HCT116 (cell line): ENCODE measurements around the gene MESD. TPM values are rescaled to one million over a fixed set of nuclear protein-coding genes. Genes with fewer than 3 reads are reported as not detected.

ENCODE experiments used
- ATAC-seq: fragments of 200-7000 bp; cut with Tn5 transposase; 2 replicates; pipeline ENCODE4 v1.9.1; 2020; ENCODE audit warnings: mild to moderate bottlenecking, moderate library complexity
- BruUV-seq: library from RNA; stranded (reverse); fragments of 400-500 nt; replicated peaks from 2 replicates; lab custom pipeline; 2021; lab: Mats Ljungman, UMichigan
- CTCF ChIA-PET: fragments of 300-600 bp; sonication (Branson Sonifier 250); formaldehyde crosslinking; loops from one replicate; lab custom pipeline; 2021; ENCODE audit warnings: antibody characterized with exemption; lab: Charles Lee
- POLR2A ChIA-PET: fragments of 300-600, 350-600 bp; sonication (Branson Sonifier 250); formaldehyde crosslinking; loops from one replicate; lab custom pipeline; 2021; ENCODE audit warnings: antibody characterized with exemption; lab: Charles Lee
- RAD21 ChIA-PET, 2 experiments: fragments of 300-600 bp; sonication (Branson Sonifier 250); formaldehyde crosslinking; loops; one replicate each; lab custom pipeline; 2023; ENCODE audit warnings: low total read pairs in 2 of 2; ENCODE audit not compliant: uncharacterized antibody in 2 of 2, unreplicated experiment in 2 of 2, low non-redundant PET in 1 of 2; lab: Charles Lee
- DNase-seq: peaks from one replicate; pipeline ENCODE4 v3.0.0-alpha.2; 2010; ENCODE audit warnings: low read depth, low spot score
- H2AFZ ChIP-seq: fragments of 200-600 bp; shearing (Covaris generic), sonication (generic); 2 replicates; pipeline ENCODE4 v1.6.1; 2017; ENCODE audit warnings: low read depth, mixed run types, mixed read lengths, antibody characterized with exemption, low read length; ENCODE audit not compliant: poor library complexity, severe bottlenecking
- H3K27ac ChIP-seq: 2 replicates; pipeline ENCODE4 v1.5.1; 2012; ENCODE audit warnings: low read depth, low read length
- H3K27me3 ChIP-seq: fragments of 200-600 bp; sonication (generic); 2 replicates; pipeline ENCODE4 v1.6.1; 2016; ENCODE audit warnings: mixed run types, low read length, mixed read lengths; ENCODE audit not compliant: insufficient read depth
- H3K36me3 ChIP-seq, 2 experiments: fragments of 200-500 bp in 1 of 2; fragments of 200-600 bp in 1 of 2; sonication (Bioruptor generic) in 1 of 2; sonication (generic) in 1 of 2; 2 replicates each; pipeline versions ENCODE4 v1.5.1 to v1.6.1; 2014 to 2016; ENCODE audit warnings: low read length in 2 of 2, inconsistent platforms in 1 of 2, mixed read lengths in 1 of 2, mixed run types in 1 of 2; ENCODE audit not compliant: insufficient read depth in 2 of 2, control insufficient read depth in 1 of 2
- H3K4me1 ChIP-seq, 2 experiments: fragments of 200-600 bp in 1 of 2; sonication (generic) in 1 of 2; 2 replicates each; pipeline versions ENCODE4 v1.5.1 to v1.6.1; 2012 to 2017; ENCODE audit warnings: low read length in 2 of 2, inconsistent platforms in 1 of 2, mild to moderate bottlenecking in 1 of 2, mixed read lengths in 1 of 2, mixed run types in 1 of 2, moderate library complexity in 1 of 2; ENCODE audit not compliant: insufficient read depth in 2 of 2, control insufficient read depth in 1 of 2
- H3K4me2 ChIP-seq: fragments of 200-600 bp; sonication (generic); 2 replicates; pipeline ENCODE4 v1.6.1; 2017; ENCODE audit warnings: mixed run types, low read length, mixed read lengths
- H3K4me3 ChIP-seq, 2 experiments: fragments of 200-600 bp in 1 of 2; sonication (generic) in 1 of 2; replicated peaks in 1 of 2; 2 replicates each; pipeline ENCODE4 v1.5.1; 2011 to 2016; ENCODE audit warnings: low read length in 2 of 2, control low read depth in 1 of 2, low read depth in 1 of 2, mild to moderate bottlenecking in 1 of 2, mixed read lengths in 1 of 2, mixed run types in 1 of 2
- H3K79me2 ChIP-seq: fragments of 200-600 bp; sonication (generic); 2 replicates; pipeline ENCODE4 v1.6.1; 2017; ENCODE audit warnings: mild to moderate bottlenecking, mixed run types, low read length, moderate library complexity, mixed read lengths; ENCODE audit not compliant: insufficient read depth
- H3K9ac ChIP-seq: fragments of 200-600 bp; sonication (generic); 2 replicates; pipeline ENCODE4 v1.6.1; 2016; ENCODE audit warnings: low read length, mixed read lengths
- H3K9me2 ChIP-seq: fragments of 200-600 bp; sonication (generic), shearing (Covaris generic); 2 replicates; pipeline ENCODE4 v1.6.1; 2017; ENCODE audit warnings: mixed run types, mild to moderate bottlenecking, moderate library complexity; ENCODE audit not compliant: insufficient read depth
- H3K9me3 ChIP-seq, 2 experiments: fragments of 200-500 bp in 1 of 2; fragments of 200-600 bp in 1 of 2; sonication (Bioruptor generic) in 1 of 2; sonication (generic) in 1 of 2; 2 replicates each; pipeline ENCODE4 v1.6.1; 2014 to 2017; ENCODE audit warnings: low read length in 2 of 2, mixed read lengths in 2 of 2, inconsistent platforms in 1 of 2, low read depth in 1 of 2, mild to moderate bottlenecking in 1 of 2, mixed run types in 1 of 2, moderate library complexity in 1 of 2; ENCODE audit not compliant: control insufficient read depth in 1 of 2, insufficient read depth in 1 of 2
- H4K20me1 ChIP-seq: fragments of 200-600 bp; sonication (generic), shearing (Covaris generic); 2 replicates; pipeline ENCODE4 v1.6.1; 2017; ENCODE audit warnings: mixed run types, mild to moderate bottlenecking, moderate library complexity; ENCODE audit not compliant: insufficient read depth
- ATF3 ChIP-seq: IDR thresholded peaks from 2 replicates; pipeline ENCODE4 v1.6.1; 2012
- EZH2 ChIP-seq: fragments of 200-600 bp; sonication (generic); IDR thresholded peaks from 2 replicates; pipeline ENCODE4 v1.6.1; 2017; ENCODE audit warnings: antibody characterized with exemption, mixed run types
- EZH2phosphoT487 ChIP-seq: fragments of 200-600 bp; IDR thresholded peaks from 2 replicates; pipeline ENCODE4 v1.6.1; 2018; ENCODE audit warnings: antibody characterized with exemption, borderline replicate concordance
- FOSL1 ChIP-seq: IDR thresholded peaks from 2 replicates; pipeline ENCODE4 v1.6.1; 2012; ENCODE audit warnings: low read depth
- JUND ChIP-seq: IDR thresholded peaks from 2 replicates; pipeline ENCODE4 v1.6.1; 2012
- MAX ChIP-seq: IDR thresholded peaks from 2 replicates; pipeline ENCODE4 v1.6.1; 2012
- POLR2A ChIP-seq: IDR thresholded peaks from 2 replicates; pipeline ENCODE4 v1.7.0; 2011; ENCODE audit warnings: borderline replicate concordance; ENCODE audit not compliant: insufficient read depth, insufficient read length; ENCODE audit errors: extremely low read depth
- RAD21 ChIP-seq: IDR thresholded peaks from 2 replicates; pipeline ENCODE4 v1.6.1; 2012; ENCODE audit warnings: low read depth, mild to moderate bottlenecking
- SIN3A ChIP-seq: IDR thresholded peaks from 2 replicates; pipeline ENCODE4 v1.6.1; 2012; ENCODE audit warnings: low read depth
- TCF7L2 ChIP-seq: IDR thresholded peaks from 2 replicates; pipeline ENCODE4 v1.7.0; 2011; ENCODE audit warnings: borderline replicate concordance, inconsistent platforms; ENCODE audit not compliant: insufficient read depth, insufficient read length; ENCODE audit errors: extremely low read depth
- YY1 ChIP-seq: IDR thresholded peaks from 2 replicates; pipeline ENCODE4 v1.6.1; 2011; ENCODE audit warnings: low read length, low read depth, moderate library complexity, mild to moderate bottlenecking; ENCODE audit not compliant: insufficient replicate concordance; ENCODE audit errors: extremely low read depth
- ZBTB33 ChIP-seq: IDR thresholded peaks from 2 replicates; pipeline ENCODE4 v1.6.1; 2011; ENCODE audit warnings: mild to moderate bottlenecking, low read length, moderate library complexity; ENCODE audit not compliant: insufficient replicate concordance; ENCODE audit errors: extremely low read depth
- ZNF274 ChIP-seq: fragments of 200-500 bp; sonication (Bioruptor generic); IDR thresholded peaks from 2 replicates; pipeline ENCODE4 v1.6.1; 2014; ENCODE audit warnings: mild to moderate bottlenecking, low read depth, low read length, inconsistent platforms
- intact Hi-C: fragments of 100-400 bp; cut with micrococcal nuclease; formaldehyde crosslinking; loops from 2 replicates; pipeline ENCODE4 v1.10.0; 2022
- total RNA-seq: library from RNA; stranded (reverse); gene quantifications from one replicate; pipeline ENCODE4 v1.2.1, GENCODE V29; 2021; ENCODE audit not compliant: unreplicated experiment
- TF ChIP-seq, protein P1 (sequence below), 3 experiments: fragments of 200-600 bp in 1 of 3; sonication (generic) in 1 of 3; IDR thresholded peaks in 2 of 3; conservative IDR thresholded peaks in 1 of 3; 2 replicates each; pipeline ENCODE4 v1.5.1; 2012 to 2017; ENCODE audit warnings: low read depth in 2 of 3, low read length in 2 of 3, antibody characterized with exemption in 1 of 3, borderline replicate concordance in 1 of 3, control low read depth in 1 of 3, mild to moderate bottlenecking in 1 of 3, mixed read lengths in 1 of 3, mixed run types in 1 of 3, moderate library complexity in 1 of 3; ENCODE audit not compliant: insufficient read depth in 1 of 3
- TF ChIP-seq, protein P2 (sequence below): IDR thresholded peaks from 2 replicates; pipeline ENCODE4 v1.6.1; 2012; ENCODE audit warnings: low read depth

Gene MESD
- total RNA-seq, 1 experiment from 2014 or later, result 22.5 TPM

DNA sequence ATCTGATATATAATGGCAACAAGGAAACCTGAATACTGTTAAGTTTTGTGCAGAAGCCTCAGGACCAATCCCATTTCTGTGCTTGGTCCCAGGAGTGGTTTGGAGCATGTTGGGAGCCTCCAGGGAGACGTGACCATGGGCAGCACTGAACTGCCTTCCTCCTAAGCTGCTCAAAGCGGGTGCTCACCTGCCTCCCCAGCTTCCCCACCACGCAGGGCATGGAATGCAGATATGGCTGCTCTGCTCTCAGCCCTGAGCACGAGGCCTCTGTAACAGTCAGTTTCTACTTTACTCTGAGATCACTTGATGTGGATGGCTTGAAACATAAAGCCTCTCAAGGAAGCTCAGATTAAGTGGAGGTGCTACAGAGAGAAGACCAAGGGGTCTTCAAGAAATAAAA lies 49.3 kb downstream of the MESD start:
- ATAC-seq (no peak), DNase-seq (no peak)
- no peaks in the 10 kb centered on the region for H3K4me1 ChIP-seq
- BruUV-seq, result no TSS peak
- no peak overlapping the region for H3K4me3 ChIP-seq
- no peaks in the 10 kb centered on the region for H3K9me3 ChIP-seq
- ChIA-PET RAD21 (no interaction called here), POLR2A (no interaction called here), CTCF (interaction anchor here (1.0 kb wide), 1 partner anchor 373 kb away, joined by 3 read pairs; no protein-coding TSS in a partner anchor)
- TF ChIP-seq POLR2A (no peak), SIN3A (no peak), YY1 (no peak), ZNF274 (no peak), EZH2 (no peak), ZBTB33 (no peak), MAX (no peak), RAD21 (no peak), TCF7L2 (no peak), EZH2phosphoT487 (no peak), FOSL1 (no peak), ATF3 (no peak), JUND (no peak)
- TF ChIP-seq, protein P1, sequence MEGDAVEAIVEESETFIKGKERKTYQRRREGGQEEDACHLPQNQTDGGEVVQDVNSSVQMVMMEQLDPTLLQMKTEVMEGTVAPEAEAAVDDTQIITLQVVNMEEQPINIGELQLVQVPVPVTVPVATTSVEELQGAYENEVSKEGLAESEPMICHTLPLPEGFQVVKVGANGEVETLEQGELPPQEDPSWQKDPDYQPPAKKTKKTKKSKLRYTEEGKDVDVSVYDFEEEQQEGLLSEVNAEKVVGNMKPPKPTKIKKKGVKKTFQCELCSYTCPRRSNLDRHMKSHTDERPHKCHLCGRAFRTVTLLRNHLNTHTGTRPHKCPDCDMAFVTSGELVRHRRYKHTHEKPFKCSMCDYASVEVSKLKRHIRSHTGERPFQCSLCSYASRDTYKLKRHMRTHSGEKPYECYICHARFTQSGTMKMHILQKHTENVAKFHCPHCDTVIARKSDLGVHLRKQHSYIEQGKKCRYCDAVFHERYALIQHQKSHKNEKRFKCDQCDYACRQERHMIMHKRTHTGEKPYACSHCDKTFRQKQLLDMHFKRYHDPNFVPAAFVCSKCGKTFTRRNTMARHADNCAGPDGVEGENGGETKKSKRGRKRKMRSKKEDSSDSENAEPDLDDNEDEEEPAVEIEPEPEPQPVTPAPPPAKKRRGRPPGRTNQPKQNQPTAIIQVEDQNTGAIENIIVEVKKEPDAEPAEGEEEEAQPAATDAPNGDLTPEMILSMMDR (IDR thresholded peaks at IDR 0.05 in 2 of 3, conservative IDR thresholded peaks at IDR 0.05 in 1 of 3; ENCODE audit: borderline replicate concordance in 1 of 3, insufficient read depth in 1 of 3, low read depth in 2 of 3, low read length in 2 of 3), result no peak
- TF ChIP-seq, protein P2, sequence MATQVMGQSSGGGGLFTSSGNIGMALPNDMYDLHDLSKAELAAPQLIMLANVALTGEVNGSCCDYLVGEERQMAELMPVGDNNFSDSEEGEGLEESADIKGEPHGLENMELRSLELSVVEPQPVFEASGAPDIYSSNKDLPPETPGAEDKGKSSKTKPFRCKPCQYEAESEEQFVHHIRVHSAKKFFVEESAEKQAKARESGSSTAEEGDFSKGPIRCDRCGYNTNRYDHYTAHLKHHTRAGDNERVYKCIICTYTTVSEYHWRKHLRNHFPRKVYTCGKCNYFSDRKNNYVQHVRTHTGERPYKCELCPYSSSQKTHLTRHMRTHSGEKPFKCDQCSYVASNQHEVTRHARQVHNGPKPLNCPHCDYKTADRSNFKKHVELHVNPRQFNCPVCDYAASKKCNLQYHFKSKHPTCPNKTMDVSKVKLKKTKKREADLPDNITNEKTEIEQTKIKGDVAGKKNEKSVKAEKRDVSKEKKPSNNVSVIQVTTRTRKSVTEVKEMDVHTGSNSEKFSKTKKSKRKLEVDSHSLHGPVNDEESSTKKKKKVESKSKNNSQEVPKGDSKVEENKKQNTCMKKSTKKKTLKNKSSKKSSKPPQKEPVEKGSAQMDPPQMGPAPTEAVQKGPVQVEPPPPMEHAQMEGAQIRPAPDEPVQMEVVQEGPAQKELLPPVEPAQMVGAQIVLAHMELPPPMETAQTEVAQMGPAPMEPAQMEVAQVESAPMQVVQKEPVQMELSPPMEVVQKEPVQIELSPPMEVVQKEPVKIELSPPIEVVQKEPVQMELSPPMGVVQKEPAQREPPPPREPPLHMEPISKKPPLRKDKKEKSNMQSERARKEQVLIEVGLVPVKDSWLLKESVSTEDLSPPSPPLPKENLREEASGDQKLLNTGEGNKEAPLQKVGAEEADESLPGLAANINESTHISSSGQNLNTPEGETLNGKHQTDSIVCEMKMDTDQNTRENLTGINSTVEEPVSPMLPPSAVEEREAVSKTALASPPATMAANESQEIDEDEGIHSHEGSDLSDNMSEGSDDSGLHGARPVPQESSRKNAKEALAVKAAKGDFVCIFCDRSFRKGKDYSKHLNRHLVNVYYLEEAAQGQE, result no peak
- H3K36me3 ChIP-seq, result peaks cover 0 to 4% of the 10 kb centered on the region in 2 experiments; a peak in 2 of 4 replicates
- intact Hi-C loops, result no loop called here
- H2AFZ ChIP-seq, result no peak overlapping the region
- no peak overlapping the region for H3K27ac ChIP-seq
- H3K27me3 ChIP-seq, result no peaks in the 10 kb centered on the region
- no peaks in the 10 kb centered on the region for H3K9me2 ChIP-seq
- no peaks in the 10 kb centered on the region for H3K79me2 ChIP-seq
- no peak overlapping the region for H3K9ac ChIP-seq
- no peak overlapping the region for H3K4me2 ChIP-seq
- H4K20me1 ChIP-seq, result no peaks in the 10 kb centered on the region
